Measurements from ENCODE around the gene GNAI2.

Gene GNAI2

GRCh38 chr3:50235716-50236483, at the start of gene GNAI2:
Gene GNAI2, plus strand, starts transcription at chr3:50236204. Its CDS starts 132 bp downstream, at chr3:50236336.
- peak; percentile 98 to 99 for DNase-seq

- no peak for DNase-seq
Measured at GRCh38 chr3:50187750-50188149, 48.3 kb upstream of the GNAI2 start.

- DNase-seq, result peak; percentile 68 to 69
Measured at GRCh38 chr3:50189274-50189673, 46.7 kb upstream of the GNAI2 start.

- DNase-seq, result no peak
Measured at GRCh38 chr3:50189989-50190388, 46.0 kb upstream of the GNAI2 start.

GRCh38 chr3:50190936-50191660, 44.9 kb upstream of the GNAI2 start, which contains the start of gene GNAT1:
Gene GNAT1, plus strand, starts transcription at chr3:50191610. Its CDS starts 116 bp downstream, at chr3:50191726.
- peak; percentile 29 to 47 for DNase-seq

GRCh38 chr3:50192124-50192523, 43.9 kb upstream of the GNAI2 start:
- DNase-seq, result no peak

GRCh38 chr3:50192689-50193141, 43.3 kb upstream of the GNAI2 start:
- peak; percentile 19 to 91 for DNase-seq

- DNase-seq, result no peak
Measured at GRCh38 chr3:50193286-50193685, 42.7 kb upstream of the GNAI2 start.

GRCh38 chr3:50193746-50194127, 42.3 kb upstream of the GNAI2 start:
- no peak for DNase-seq

- peak; percentile 1 to 51 for DNase-seq
Measured at GRCh38 chr3:50194128-50194902, 41.7 kb upstream of the GNAI2 start.

GRCh38 chr3:50194903-50195500, 41.0 kb upstream of the GNAI2 start:
- peak in 1 of 2 donors; percentile 6 for DNase-seq

- DNase-seq, result no peak
Measured at GRCh38 chr3:50195501-50196252, 40.3 kb upstream of the GNAI2 start.

GRCh38 chr3:50196253-50196801, 39.7 kb upstream of the GNAI2 start:
- DNase-seq, result no peak

GRCh38 chr3:50201573-50202315, 34.3 kb upstream of the GNAI2 start:
- DNase-seq, result no peak

GRCh38 chr3:50202353-50203112, 33.5 kb upstream of the GNAI2 start:
- no peak for DNase-seq

GRCh38 chr3:50203113-50203808, 32.7 kb upstream of the GNAI2 start:
- no peak for DNase-seq

- DNase-seq, result no peak
Measured at GRCh38 chr3:50203809-50204803, 31.9 kb upstream of the GNAI2 start.

- DNase-seq, result no peak
Measured at GRCh38 chr3:50204804-50205412, 31.1 kb upstream of the GNAI2 start, which contains the start of gene SLC38A3. Gene SLC38A3, plus strand, starts transcription at chr3:50205271. Its CDS starts 8,929 bp downstream, at chr3:50214200.
